Gastrocnemius medialis (tissue), 4 donors: ENCODE measurements around the gene FGFBP3. TPM values are rescaled to one million over a fixed set of nuclear protein-coding genes. Genes with fewer than 3 reads are reported as not detected.
A peak's percentile ranks its signal among the peaks of the same experiment; 100 is the strongest.

Experiments used
- ATAC-seq, 2 donors: fragments of 150-250 bp; one replicate each; pipeline ENCODE4 v1.9.1; 2016
- DNase-seq, 2 donors: peaks; one replicate each; pipeline ENCODE4 v3.0.0-alpha.2; 2019
- H3K27ac ChIP-seq, 4 donors: fragments of 200-600 bp; sonication (generic); 1 replicate in 1 of 4; 2 replicates in 3 of 4; pipeline ENCODE4 v1.5.1; 2016 to 2018; ENCODE audit warnings: mild to moderate bottlenecking in 2 of 4, moderate library complexity in 1 of 4
- H3K27me3 ChIP-seq, 3 donors: fragments of 200-600 bp; sonication (generic) in 2 of 3; 1 replicate in 1 of 3; 2 replicates in 2 of 3; pipeline versions ENCODE4 v1.5.1 to v1.6.0; 2016 to 2019; ENCODE audit warnings: mild to moderate bottlenecking in 1 of 3, moderate library complexity in 1 of 3
- H3K36me3 ChIP-seq, 2 donors: fragments of 200-600 bp; sonication (generic) in 1 of 2; one replicate each; pipeline ENCODE4 v1.5.1; 2017 to 2018
- H3K4me1 ChIP-seq, 2 donors: fragments of 200-600 bp; sonication (generic) in 1 of 2; one replicate each; pipeline ENCODE4 v1.5.1; 2016 to 2017; ENCODE audit warnings: mild to moderate bottlenecking in 2 of 2
- H3K4me3 ChIP-seq, 4 donors: fragments of 200-600 bp; sonication (generic) in 3 of 4; 1 replicate in 1 of 4; 2 replicates in 3 of 4; pipeline ENCODE4 v1.5.1; 2016 to 2019; ENCODE audit warnings: mild to moderate bottlenecking in 2 of 4
- H3K9me3 ChIP-seq, 3 donors: fragments of 200-600 bp; sonication (generic) in 2 of 3; 1 replicate in 1 of 3; 2 replicates in 2 of 3; pipeline ENCODE4 v1.5.1; 2016 to 2019
- CTCF ChIP-seq, 5 experiments: fragments of 450-650 bp in 3 of 5; fragments of 200-600 bp in 2 of 5; sonication (generic) in 2 of 5; IDR thresholded peaks in 4 of 5; conservative IDR thresholded peaks in 1 of 5; 1 replicate in 4 of 5; 2 replicates in 1 of 5; pipeline ENCODE4 v1.5.1; 2016 to 2019; ENCODE audit warnings: antibody characterized with exemption in 5 of 5, mild to moderate bottlenecking in 3 of 5, moderate library complexity in 3 of 5
- POLR2A ChIP-seq, 2 donors: fragments of 450-650 bp; IDR thresholded peaks; one replicate each; pipeline ENCODE4 v1.6.1; 2017; ENCODE audit warnings: antibody characterized with exemption in 2 of 2, mild to moderate bottlenecking in 2 of 2, moderate library complexity in 2 of 2
- in situ Hi-C, 4 donors: fragments of 200-750 bp; cut with MboI; loops; one replicate each; pipeline versions ENCODE4 v1.15.0 to v1.8.0; 2017; ENCODE audit warnings: low sequenced_read_pairs in 4 of 4
- intact Hi-C: fragments of 100-400 bp; cut with DNase I; formaldehyde crosslinking; loops from one replicate; pipeline ENCODE4 v1.15.1; 2023; ENCODE audit warnings: low total_unique reads
- total RNA-seq, 4 donors: library from RNA; depleted of rRNA; stranded (reverse); fragments of >200 nt; gene quantifications; one replicate each; pipeline versions ENCODE4 v1.1.0 to v1.2.3, GENCODE V29; 2016

The FGFBP3 gene
- total RNA-seq, 4 donors from 2014 or later: 0.33 to 2.0 (median 0.58) TPM; not detected in 1

GRCh38 chr10:91908337-91909116 lies 759 bp downstream of the FGFBP3 start:
- TF ChIP-seq POLR2A (IDR thresholded peaks at IDR 0.05): no peak
- TF ChIP-seq CTCF (IDR thresholded peaks at IDR 0.05 in 4 of 5, conservative IDR thresholded peaks at IDR 0.05 in 1 of 5): peak in 2 of 5 experiments; percentile 26 to 44
- no peaks in the 10 kb centered on the region for H3K27me3 ChIP-seq
- ATAC-seq (peak; percentile 94), DNase-seq (peak; percentile 33 to 67)
- peaks cover 7 to 16% of the 10 kb centered on the region in 2 donors for H3K4me1 ChIP-seq
- no peaks in the 10 kb centered on the region for H3K36me3 ChIP-seq
- no peaks in the 10 kb centered on the region for H3K9me3 ChIP-seq
- in situ Hi-C loops: no loop called here
- peak overlapping the region; percentile 67 to 84 (median 72) for H3K4me3 ChIP-seq
- intact Hi-C loops: loop anchor here (2.0 kb wide), 1 partner anchor 14 kb away; the partner anchor contains the start of gene BTAF1
- peak overlapping the region; percentile 44 to 60 (median 56) for H3K27ac ChIP-seq

DNA sequence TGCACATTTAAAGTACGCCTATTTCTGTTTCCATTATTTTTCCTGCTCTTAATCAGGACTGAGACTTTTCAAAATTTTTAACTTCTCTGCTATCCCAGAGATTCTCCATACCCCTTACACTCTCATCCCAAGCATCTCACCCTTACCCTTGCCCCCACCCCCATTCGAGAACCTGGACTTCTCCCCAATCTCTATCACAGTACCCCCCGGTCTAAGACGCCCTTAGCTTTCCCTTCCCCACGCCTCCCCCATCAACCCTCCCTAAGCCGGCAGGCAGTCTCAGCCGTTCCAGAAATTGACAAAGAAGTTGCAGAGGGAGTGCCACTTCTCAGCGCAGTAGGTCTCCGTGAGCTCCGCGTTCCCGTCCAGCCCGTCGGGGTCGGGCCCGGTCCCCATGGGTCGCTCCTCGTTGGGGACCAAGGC lies 1.4 kb downstream of the FGFBP3 start:
- Histone ChIP-seq H3K4me1 (peaks cover 7 to 16% of the 10 kb centered on the region in 2 donors), H3K4me3 (peak overlapping the region; percentile 67 to 84 (median 72)), H3K9me3 (no peaks in the 10 kb centered on the region), H3K36me3 (no peaks in the 10 kb centered on the region), H3K27ac (peak overlapping the region; percentile 44 to 60 (median 56)), H3K27me3 (no peaks in the 10 kb centered on the region)
- intact Hi-C loops (loop anchor here (2.0 kb wide), 1 partner anchor 15 kb away; the partner anchor contains the start of gene BTAF1), in situ Hi-C loops (no loop called here)
- ATAC-seq (peak in 1 of 2 donors; percentile 24), DNase-seq (no peak)
- no peak for TF ChIP-seq POLR2A (IDR thresholded peaks at IDR 0.05)
- TF ChIP-seq CTCF (IDR thresholded peaks at IDR 0.05 in 4 of 5, conservative IDR thresholded peaks at IDR 0.05 in 1 of 5): no peak

DNA sequence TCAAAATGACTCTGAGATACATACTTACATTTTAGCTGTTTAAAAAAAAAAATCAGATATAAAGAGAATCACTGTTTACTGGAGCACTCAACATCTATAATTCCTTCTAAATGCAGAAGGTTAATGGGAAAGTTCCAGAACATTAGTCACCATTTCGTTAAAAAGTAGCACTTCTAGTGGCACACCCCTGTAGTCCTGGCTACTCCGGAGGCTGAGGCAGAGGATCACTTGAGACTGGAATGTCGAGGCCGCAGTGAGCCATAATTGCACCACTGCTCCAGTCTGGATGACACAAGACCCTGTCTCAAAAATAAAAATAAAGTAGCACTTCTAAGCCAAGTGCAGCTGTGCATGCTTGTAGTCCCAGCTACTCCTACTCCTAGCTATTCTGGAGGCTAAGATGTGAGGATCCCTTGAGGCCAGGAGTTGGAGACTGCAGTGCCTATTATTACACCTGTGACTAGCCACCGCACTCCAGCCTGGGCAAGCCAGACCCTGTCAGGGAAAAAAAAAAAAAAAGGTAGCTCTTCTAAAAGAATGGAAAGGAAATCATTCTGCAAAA lies 2.2 kb downstream of the FGFBP3 start:
- Histone ChIP-seq H3K27ac (no peak overlapping the region), H3K4me3 (peak overlapping the region in 1 of 4 donors; percentile 70), H3K4me1 (peaks cover 7 to 16% of the 10 kb centered on the region in 2 donors), H3K36me3 (no peaks in the 10 kb centered on the region), H3K27me3 (no peaks in the 10 kb centered on the region), H3K9me3 (no peaks in the 10 kb centered on the region)
- intact Hi-C loops (no loop called here), in situ Hi-C loops (no loop called here)
- no peak for TF ChIP-seq CTCF (IDR thresholded peaks at IDR 0.05 in 4 of 5, conservative IDR thresholded peaks at IDR 0.05 in 1 of 5)
- no peak for TF ChIP-seq POLR2A (IDR thresholded peaks at IDR 0.05)
- ATAC-seq (no peak), DNase-seq (no peak)

DNA sequence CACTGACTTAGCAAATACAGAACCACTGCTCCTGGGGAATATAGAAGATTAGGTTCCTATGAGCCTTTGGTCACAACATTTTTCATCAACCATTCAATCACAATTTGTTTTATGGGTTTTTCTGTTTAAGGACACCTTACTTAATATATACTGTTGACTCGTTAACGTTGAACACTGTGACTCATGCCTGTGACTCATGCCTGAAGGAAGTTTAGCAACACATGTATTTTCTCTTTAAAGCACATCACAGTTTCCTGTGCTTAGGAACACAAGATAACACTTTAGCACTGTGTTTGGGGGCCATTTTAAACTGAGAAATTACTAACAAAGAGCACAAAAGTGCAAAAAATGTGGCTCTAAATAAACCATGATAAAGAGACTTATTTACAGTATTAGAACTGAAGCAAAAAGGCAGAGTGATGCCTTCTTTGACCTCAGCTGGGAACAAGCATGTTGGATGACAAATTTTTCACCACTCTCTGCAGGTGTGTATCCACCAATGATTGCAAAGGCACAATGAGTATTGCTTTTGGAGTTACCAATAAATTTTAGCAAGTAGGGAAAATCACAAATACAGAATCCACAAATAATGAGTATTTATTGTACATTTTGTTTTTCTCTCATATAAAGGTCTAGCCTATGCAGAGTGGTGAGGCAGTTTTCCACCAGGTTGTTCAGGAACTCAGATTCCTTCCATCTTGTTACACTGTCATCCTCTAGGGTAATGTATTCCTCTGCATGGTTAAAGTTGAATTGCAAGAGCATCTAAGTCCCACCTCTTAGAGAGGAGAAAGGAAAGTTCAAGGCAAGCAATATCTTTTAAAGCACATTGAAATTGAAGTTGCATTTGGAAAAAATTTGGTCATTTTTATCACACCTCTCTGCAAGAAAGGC lies 7.3 kb downstream of the FGFBP3 start:
- ATAC-seq: peak; percentile 73 to 82
- DNase-seq: no peak
- intact Hi-C loops: no loop called here
- H3K4me3 ChIP-seq: no peak overlapping the region
- in situ Hi-C loops: no loop called here
- no peaks in the 10 kb centered on the region for H3K36me3 ChIP-seq
- H3K9me3 ChIP-seq: no peaks in the 10 kb centered on the region
- no peaks in the 10 kb centered on the region for H3K4me1 ChIP-seq
- H3K27me3 ChIP-seq: no peaks in the 10 kb centered on the region
- H3K27ac ChIP-seq: no peak overlapping the region
- TF ChIP-seq POLR2A (IDR thresholded peaks at IDR 0.05) (no peak), CTCF (IDR thresholded peaks at IDR 0.05 in 4 of 5, conservative IDR thresholded peaks at IDR 0.05 in 1 of 5) (no peak)
